ENCODE data around the gene DENND11. TPM values are rescaled to one million over a fixed set of nuclear protein-coding genes. Genes with fewer than 3 reads are reported as not detected.
A peak's percentile ranks its signal among the peaks of the same experiment; 100 is the strongest.

DENND11 gene
- total RNA-seq, 6 donors from 2014 or later, result 17.5 to 36.0 (median 29.1) TPM

- Histone ChIP-seq H3K27ac (peak overlapping the region in 1 of 4 donors; percentile 0), H3K36me3 (peaks cover 0 to 43% (median 3%) of the 10 kb centered on the region in 4 donors), H3K27me3 (no peaks in the 10 kb centered on the region), H3K4me3 (no peak overlapping the region), H3K4me1 (no peaks in the 10 kb centered on the region), H3K9me3 (no peaks in the 10 kb centered on the region)
- no peak for ATAC-seq (ENCODE audit: low FRiP score in 2 of 2)
- DNase-seq, result no peak
- TF ChIP-seq EP300 (IDR thresholded peaks at IDR 0.05) (no peak), POLR2AphosphoS5 (IDR thresholded peaks at IDR 0.05) (no peak), CTCF (IDR thresholded peaks at IDR 0.05) (no peak), POLR2A (IDR thresholded peaks at IDR 0.05) (no peak)
- WGBS, 2 donors, result 49 to 73% methylated on average over 3 of the region's 3 CpGs
These were observed 25.3 kb downstream of the DENND11 start for GRCh38 chr7:141676618-141677017.

GRCh38 chr7:141675436-141676215, 26.3 kb downstream of the DENND11 start:
- ATAC-seq (ENCODE audit: low FRiP score in 2 of 2) (peak in 1 of 2 donors; percentile 51), DNase-seq (no peak)
- Histone ChIP-seq H3K36me3 (peaks cover 0 to 43% (median 3%) of the 10 kb centered on the region in 4 donors), H3K4me1 (no peaks in the 10 kb centered on the region), H3K27me3 (no peaks in the 10 kb centered on the region), H3K9me3 (no peaks in the 10 kb centered on the region), H3K27ac (peak overlapping the region in 2 of 4 donors; percentile 30 to 61), H3K4me3 (no peak overlapping the region)
- TF ChIP-seq CTCF (IDR thresholded peaks at IDR 0.05) (no peak), EP300 (IDR thresholded peaks at IDR 0.05) (no peak), POLR2A (IDR thresholded peaks at IDR 0.05) (no peak), POLR2AphosphoS5 (IDR thresholded peaks at IDR 0.05) (no peak)
- 77 to 82% methylated on average over 6 of the region's 6 CpGs for WGBS, 2 donors

- H3K4me1 ChIP-seq, result no peaks in the 10 kb centered on the region
- H3K36me3 ChIP-seq, result peaks cover 0 to 41% (median 3%) of the 10 kb centered on the region in 4 donors
- no peaks in the 10 kb centered on the region for H3K9me3 ChIP-seq
- peak overlapping the region in 1 of 4 donors; percentile 61 for H3K27ac ChIP-seq
- no peaks in the 10 kb centered on the region for H3K27me3 ChIP-seq
- TF ChIP-seq POLR2A (IDR thresholded peaks at IDR 0.05) (no peak), POLR2AphosphoS5 (IDR thresholded peaks at IDR 0.05) (no peak), CTCF (IDR thresholded peaks at IDR 0.05) (no peak)
- no peak overlapping the region for H3K4me3 ChIP-seq
- WGBS, 2 donors, result 87 to 90% methylated on average over 4 of the region's 4 CpGs
- DNase-seq (no peak), ATAC-seq (ENCODE audit: low FRiP score in 2 of 2) (peak in 1 of 2 donors; percentile 49)
These were observed 27.3 kb downstream of the DENND11 start for GRCh38 chr7:141674702-141675101.

- H3K27ac ChIP-seq, result peak overlapping the region in 1 of 4 donors; percentile 23
- H3K4me1 ChIP-seq, result no peaks in the 10 kb centered on the region
- ATAC-seq (ENCODE audit: low FRiP score in 2 of 2) (no peak), DNase-seq (no peak)
- H3K36me3 ChIP-seq, result peaks cover 0 to 37% (median under 1%) of the 10 kb centered on the region in 4 donors
- WGBS, 2 donors, result 66 to 75% methylated on average over 5 of the region's 5 CpGs
- TF ChIP-seq POLR2A (IDR thresholded peaks at IDR 0.05) (no peak), CTCF (IDR thresholded peaks at IDR 0.05) (no peak), EP300 (IDR thresholded peaks at IDR 0.05) (no peak), POLR2AphosphoS5 (IDR thresholded peaks at IDR 0.05) (no peak)
- no peaks in the 10 kb centered on the region for H3K9me3 ChIP-seq
- H3K4me3 ChIP-seq, result no peak overlapping the region
- no peaks in the 10 kb centered on the region for H3K27me3 ChIP-seq
These were observed 27.7 kb downstream of the DENND11 start for GRCh38 chr7:141674171-141674671.
